ENCODE data around the gene ADGRB2. TPM values are rescaled to one million over a fixed set of nuclear protein-coding genes. Genes with fewer than 3 reads are reported as not detected.

Gene ADGRB2
- total RNA-seq, 1 experiment from 2014 or later: 10.9 TPM

DNA sequence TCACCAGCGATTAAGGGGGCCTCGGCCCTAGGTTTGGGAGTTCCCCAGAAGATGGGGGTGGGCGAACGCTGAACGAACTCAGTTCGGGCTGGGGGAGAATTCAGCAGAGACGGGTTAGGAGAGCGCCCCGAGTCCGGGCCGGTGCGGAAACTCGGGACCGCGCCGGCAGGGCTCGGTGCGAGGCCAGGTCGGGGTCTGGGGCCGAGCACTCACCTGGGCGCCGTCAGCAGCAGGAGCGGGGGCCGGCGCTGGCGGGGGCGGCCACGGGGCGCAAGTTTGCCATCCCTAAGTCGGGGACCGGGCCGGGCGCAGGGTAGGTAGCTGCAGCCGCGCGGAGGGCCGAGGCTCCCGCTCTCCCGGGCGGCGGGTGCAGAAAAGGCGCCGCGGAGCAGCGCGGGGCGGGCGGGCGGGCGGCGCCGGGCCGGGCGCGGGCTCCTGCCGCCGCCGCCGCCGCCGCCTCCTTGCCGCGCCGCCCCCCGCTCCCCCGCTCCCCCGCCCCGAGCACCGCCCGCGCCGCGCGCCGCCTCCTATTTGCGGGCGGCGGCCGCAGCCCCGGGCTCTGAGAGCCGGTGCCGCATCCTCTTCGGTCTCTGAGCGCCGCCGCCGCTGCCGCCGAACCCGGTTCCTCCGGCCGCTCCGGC, 349 bp downstream of the ADGRB2 start:
- no peak overlapping the region for H3K27ac Mint-ChIP-seq
- Histone ChIP-seq H3K79me1 (ENCODE audit: insufficient read depth, low read depth, low read length, poor library complexity, severe bottlenecking) (no peaks in the 10 kb centered on the region), H3K4me1 (ENCODE audit: insufficient read depth, low read length) (peaks cover 6% of the 10 kb centered on the region; the same call in 1 of the 2 replicates), H2AFZ (ENCODE audit: low read length) (no peak overlapping the region), H3K9me3 (ENCODE audit: control insufficient read depth, low read depth, low read length) (no peaks in the 10 kb centered on the region), H3K56ac (ENCODE audit: insufficient read length, low read depth, low read length) (no peak overlapping the region), H3K9ac (ENCODE audit: extremely low read depth, insufficient read length, low read length) (no peak overlapping the region), H3K4me2 (ENCODE audit: insufficient read depth, insufficient read length, low read length) (peak overlapping the region; percentile 73), H2BK120ac (ENCODE audit: low read depth, low read length, poor library complexity, severe bottlenecking) (no peak overlapping the region), H2BK12ac (ENCODE audit: insufficient read length, low read depth, low read length) (no peak overlapping the region), H3K4ac (ENCODE audit: low read depth, low read length) (no peak overlapping the region), H2BK15ac (ENCODE audit: low read depth, low read length) (no peak overlapping the region), H3T11ph (ENCODE audit: low read length) (no peak overlapping the region), H2BK5ac (ENCODE audit: insufficient read length, low read length) (no peak overlapping the region), H4K20me1 (ENCODE audit: control insufficient read depth, insufficient read depth, insufficient read length) (no peaks in the 10 kb centered on the region), H4K8ac (replicated peaks; ENCODE audit: insufficient read length, low read depth, low read length) (no peak overlapping the region), H3K23ac (ENCODE audit: insufficient read length, low read depth, low read length) (no peak overlapping the region), H3K27ac (ENCODE audit: insufficient read length, low read depth, low read length) (no peak overlapping the region), H3K23me2 (ENCODE audit: insufficient read length, low read depth, low read length, poor library complexity, severe bottlenecking) (peaks cover 10% of the 10 kb centered on the region), H4K91ac (ENCODE audit: insufficient read length, low read depth, low read length) (no peak overlapping the region), H2AK5ac (ENCODE audit: insufficient read length, low read length) (no peak overlapping the region), H3K79me2 (ENCODE audit: insufficient read depth, low read length) (no peaks in the 10 kb centered on the region), H4K5ac (ENCODE audit: insufficient read length, low read depth, low read length) (no peak overlapping the region), H2BK20ac (ENCODE audit: low read depth, low read length, poor library complexity, severe bottlenecking) (no peak overlapping the region), H3K18ac (ENCODE audit: insufficient read length, low read depth, low read length) (no peak overlapping the region), H3K27me3 (ENCODE audit: insufficient read depth, low read length) (peaks cover 2% of the 10 kb centered on the region; the same call in 1 of the 2 replicates), H3K14ac (ENCODE audit: insufficient read depth, low read length) (no peak overlapping the region)
- no CpG with 5 or more reads among the region's 93 CpGs for WGBS (ENCODE audit: extremely low coverage, insufficient read length, low lambda C conversion rate)
- peaks cover 54 to 69% of the 10 kb centered on the region in 2 experiments for H3K4me1 Mint-ChIP-seq
- no peaks in the 10 kb centered on the region for H3K36me3 Mint-ChIP-seq (ENCODE audit: insufficient read depth in 1 of 3, low read depth in 3 of 3)
- H3K4me3 Mint-ChIP-seq: peak overlapping the region; percentile 71 to 93
- TF ChIP-seq, protein P1, sequence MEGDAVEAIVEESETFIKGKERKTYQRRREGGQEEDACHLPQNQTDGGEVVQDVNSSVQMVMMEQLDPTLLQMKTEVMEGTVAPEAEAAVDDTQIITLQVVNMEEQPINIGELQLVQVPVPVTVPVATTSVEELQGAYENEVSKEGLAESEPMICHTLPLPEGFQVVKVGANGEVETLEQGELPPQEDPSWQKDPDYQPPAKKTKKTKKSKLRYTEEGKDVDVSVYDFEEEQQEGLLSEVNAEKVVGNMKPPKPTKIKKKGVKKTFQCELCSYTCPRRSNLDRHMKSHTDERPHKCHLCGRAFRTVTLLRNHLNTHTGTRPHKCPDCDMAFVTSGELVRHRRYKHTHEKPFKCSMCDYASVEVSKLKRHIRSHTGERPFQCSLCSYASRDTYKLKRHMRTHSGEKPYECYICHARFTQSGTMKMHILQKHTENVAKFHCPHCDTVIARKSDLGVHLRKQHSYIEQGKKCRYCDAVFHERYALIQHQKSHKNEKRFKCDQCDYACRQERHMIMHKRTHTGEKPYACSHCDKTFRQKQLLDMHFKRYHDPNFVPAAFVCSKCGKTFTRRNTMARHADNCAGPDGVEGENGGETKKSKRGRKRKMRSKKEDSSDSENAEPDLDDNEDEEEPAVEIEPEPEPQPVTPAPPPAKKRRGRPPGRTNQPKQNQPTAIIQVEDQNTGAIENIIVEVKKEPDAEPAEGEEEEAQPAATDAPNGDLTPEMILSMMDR (conservative IDR thresholded peaks at IDR 0.05): no peak
- no peak for DNase-seq
- no peaks in the 10 kb centered on the region; a peak in 2 of 5 replicates for H3K9me3 Mint-ChIP-seq
- peaks cover 51% of the 10 kb centered on the region for H3K27me3 Mint-ChIP-seq (ENCODE audit: low read depth)
